Common myeloid progenitor, CD34-positive (primary cell): ENCODE measurements around the gene LRP10.

ENCODE experiments used
- CTCF ChIA-PET: fragments of 350-600 bp; sonication (Branson Sonifier 250); formaldehyde crosslinking; loops from one replicate; lab custom pipeline; 2021; ENCODE audit warnings: antibody characterized with exemption; lab: Charles Lee
- POLR2A ChIA-PET: fragments of 350-600 bp; sonication (Branson Sonifier 250); formaldehyde crosslinking; loops from one replicate; lab custom pipeline; 2021; ENCODE audit warnings: antibody characterized with exemption; lab: Charles Lee
- DNase-seq, 3 donors: peaks; one replicate each; pipeline versions ENCODE4 v3.0.0 to v3.0.0-alpha.2; 2013
- H3K27ac ChIP-seq, 2 experiments: 1 replicate in 1 of 2; 2 replicates in 1 of 2; pipeline ENCODE4 v1.7.0; 2013; ENCODE audit warnings: inconsistent platforms in 2 of 2, low read length in 2 of 2, mild to moderate bottlenecking in 2 of 2, low read depth in 1 of 2, moderate library complexity in 1 of 2; ENCODE audit not compliant: severe bottlenecking in 2 of 2, insufficient read depth in 1 of 2, poor library complexity in 1 of 2
- H3K27me3 ChIP-seq, 5 experiments: replicated peaks in 2 of 5; 1 replicate in 3 of 5; 2 replicates in 2 of 5; pipeline versions ENCODE4 v1.6.1 to v1.7.0; 2013; ENCODE audit warnings: low read length in 4 of 5, mild to moderate bottlenecking in 2 of 5, moderate library complexity in 2 of 5, inconsistent platforms in 1 of 5; ENCODE audit not compliant: insufficient read depth in 5 of 5, control insufficient read depth in 4 of 5
- H3K36me3 ChIP-seq, 4 experiments: 1 replicate in 2 of 4; 2 replicates in 2 of 4; pipeline versions ENCODE4 v1.6.1 to v1.7.0; 2013; ENCODE audit warnings: low read length in 3 of 4, control low read depth in 1 of 4, mild to moderate bottlenecking in 1 of 4; ENCODE audit not compliant: control insufficient read depth in 4 of 4, insufficient read depth in 4 of 4
- H3K4me1 ChIP-seq, 4 experiments: 1 replicate in 3 of 4; 2 replicates in 1 of 4; pipeline versions ENCODE4 v1.6.1 to v1.7.1; 2013; ENCODE audit warnings: low read length in 3 of 4, mild to moderate bottlenecking in 3 of 4, control low read depth in 1 of 4, inconsistent platforms in 1 of 4, moderate library complexity in 1 of 4; ENCODE audit not compliant: control insufficient read depth in 4 of 4, insufficient read depth in 4 of 4; ENCODE audit errors: control extremely low read depth in 1 of 4
- H3K4me3 ChIP-seq, 7 experiments: 1 replicate in 4 of 7; 2 replicates in 3 of 7; pipeline versions ENCODE4 v1.5.1 to v1.7.0; 2013; ENCODE audit warnings: mild to moderate bottlenecking in 7 of 7, low read length in 6 of 7, moderate library complexity in 6 of 7, inconsistent platforms in 2 of 7, low read depth in 2 of 7, control low read depth in 1 of 7; ENCODE audit not compliant: insufficient read depth in 4 of 7, control insufficient read depth in 1 of 7; ENCODE audit errors: extremely low read depth in 1 of 7
- H3K9me3 ChIP-seq, 5 experiments: 1 replicate in 4 of 5; 2 replicates in 1 of 5; pipeline versions ENCODE4 v1.6.1 to v1.7.1; 2013; ENCODE audit warnings: low read length in 4 of 5, mild to moderate bottlenecking in 2 of 5, inconsistent platforms in 1 of 5, low read depth in 1 of 5, moderate library complexity in 1 of 5; ENCODE audit not compliant: control insufficient read depth in 4 of 5, insufficient read depth in 2 of 5; ENCODE audit errors: control extremely low read depth in 1 of 5
- WGBS: methylation state at CpG from one replicate; pipeline ENCODE4 v1.1.5; 2013; ENCODE audit not compliant: insufficient coverage; 5-methylcytosine and 5-hydroxymethylcytosine counted together

LRP10 gene

GRCh38 chr14:22829661-22830442 is 41.7 kb upstream of the LRP10 start, which contains the start of gene MRPL52:
MRPL52 (plus strand) TSS chr14:22829887; CDS start chr14:22829913, 26 bp downstream.
- peak within 1 kb of the TSS; percentile 61 to 89 for H3K27ac ChIP-seq
- peak within 1 kb of the TSS; percentile 73 to 99 (median 92) for H3K4me3 ChIP-seq
- ChIA-PET CTCF (interaction anchor here (0.8 to 24.0 kb wide), 5 partner anchors 9 to 259 kb away, joined by 3 to 707 read pairs (median 5); no protein-coding TSS in a partner anchor), POLR2A (interaction anchor here (1.0 to 2.1 kb wide), 2 partner anchors 19 to 21 kb away, joined by 4 to 11 read pairs; no protein-coding TSS in a partner anchor)
- H3K27me3 ChIP-seq, result no peaks in the 10 kb centered on the region
- WGBS, result 0% methylated on average over 30 of the region's 41 CpGs
- no peaks in the 10 kb centered on the region for H3K9me3 ChIP-seq
- peak; percentile 92 to 96 (median 96) for DNase-seq
- H3K36me3 ChIP-seq, result peaks cover 6 to 17% (median 11%) of the 10 kb centered on the region in 4 experiments
- peaks cover 10 to 17% (median 14%) of the 10 kb centered on the region in 4 experiments for H3K4me1 ChIP-seq

GRCh38 chr14:22830443-22831010 is 41.0 kb upstream of the LRP10 start:
- no peaks in the 10 kb centered on the region for H3K9me3 ChIP-seq
- peaks cover 7 to 14% (median 12%) of the 10 kb centered on the region in 4 experiments for H3K4me1 ChIP-seq
- peak; percentile 56 to 76 (median 68) for DNase-seq
- WGBS, result 0% methylated on average over 2 of the region's 3 CpGs
- peaks cover 6 to 21% (median 15%) of the 10 kb centered on the region in 4 experiments for H3K36me3 ChIP-seq
- peaks cover 0 to 4% (median 0%) of the 10 kb centered on the region in 5 experiments for H3K27me3 ChIP-seq
- ChIA-PET POLR2A (interaction anchor here (1.0 to 2.1 kb wide), 2 partner anchors 18 to 21 kb away, joined by 4 to 11 read pairs; no protein-coding TSS in a partner anchor), CTCF (interaction anchor here (1.3 to 24.0 kb wide), 4 partner anchors 9 to 260 kb away, joined by 3 to 707 read pairs (median 6); no protein-coding TSS in a partner anchor)
- H3K4me3 ChIP-seq, result peak overlapping the region; percentile 73 to 99 (median 92)
- H3K27ac ChIP-seq, result peak overlapping the region; percentile 61 to 89

GRCh38 chr14:22835505-22835904 is 36.0 kb upstream of the LRP10 start:
- H3K9me3 ChIP-seq, result no peaks in the 10 kb centered on the region
- ChIA-PET CTCF (interaction anchor here (0.6 to 24.0 kb wide), 4 partner anchors 11 to 65 kb away, joined by 3 to 707 read pairs (median 38); no protein-coding TSS in a partner anchor), POLR2A (no interaction called here)
- peaks cover 3 to 43% (median 35%) of the 10 kb centered on the region in 4 experiments for H3K4me1 ChIP-seq
- no peak for DNase-seq
- peaks cover 0 to 39% (median 7%) of the 10 kb centered on the region in 5 experiments for H3K27me3 ChIP-seq
- 93% methylated on average over 2 of the region's 3 CpGs for WGBS
- peaks cover 6 to 21% (median 16%) of the 10 kb centered on the region in 4 experiments for H3K36me3 ChIP-seq
- H3K4me3 ChIP-seq, result no peak overlapping the region
- no peak overlapping the region for H3K27ac ChIP-seq

- Histone ChIP-seq H3K4me3 (peak within 1 kb of the TSS; percentile 3 to 78 (median 62)), H3K9me3 (no peaks in the 10 kb centered on the region), H3K4me1 (peaks cover 0 to 37% (median 29%) of the 10 kb centered on the region in 4 experiments), H3K27me3 (peaks cover 0 to 39% (median 7%) of the 10 kb centered on the region in 5 experiments), H3K36me3 (peaks cover 6 to 21% (median 16%) of the 10 kb centered on the region in 4 experiments), H3K27ac (no peak within 1 kb of the TSS)
- under 1% methylated on average over 38 of the region's 46 CpGs for whole genome bisulfite sequencing
- peak in 1 of 3 donors; percentile 23 for DNase-seq
- CTCF ChIA-PET, result interaction anchor here (1.3 to 24.0 kb wide), 3 partner anchors 12 to 38 kb away, joined by 4 to 707 read pairs (median 72); no protein-coding TSS in a partner anchor
- POLR2A ChIA-PET, result interaction anchor here (3.7 kb wide), 1 partner anchor 11 kb away, joined by 16 read pairs; no protein-coding TSS in a partner anchor
These were observed 35.0 kb upstream of the LRP10 start, which contains the start of gene MMP14 for GRCh38 chr14:22836301-22837113. MMP14 (plus strand) TSS chr14:22836585; CDS start chr14:22836818, 233 bp downstream.

- DNase-seq, result peak in 2 of 3 donors; percentile 38 to 57
- CTCF ChIA-PET, result interaction anchor here (1.1 to 24.0 kb wide), 4 partner anchors 13 to 37 kb away, joined by 3 to 707 read pairs (median 38); no protein-coding TSS in a partner anchor
- no peaks in the 10 kb centered on the region for H3K9me3 ChIP-seq
- H3K27me3 ChIP-seq, result peaks cover 0 to 46% (median 7%) of the 10 kb centered on the region in 5 experiments
- peaks cover 0 to 37% (median 29%) of the 10 kb centered on the region in 4 experiments for H3K4me1 ChIP-seq
- H3K4me3 ChIP-seq, result peak overlapping the region; percentile 3 to 78 (median 62)
- no peak overlapping the region for H3K27ac ChIP-seq
- 4% methylated on average over 30 of the region's 57 CpGs for WGBS
- POLR2A ChIA-PET, result interaction anchor here (1.7 to 3.7 kb wide), 2 partner anchors 11 to 13 kb away, joined by 6 to 16 read pairs; no protein-coding TSS in a partner anchor
- H3K36me3 ChIP-seq, result peaks cover 6 to 21% (median 16%) of the 10 kb centered on the region in 4 experiments
These were observed 34.3 kb upstream of the LRP10 start for GRCh38 chr14:22837114-22837749.
